Lung microvascular endothelial cell (primary cell): ENCODE data around the gene IBSP. TPM values are rescaled to one million over a fixed set of nuclear protein-coding genes. Genes with fewer than 3 reads are reported as not detected.
A peak's percentile ranks its signal among the peaks of the same experiment; 100 is the strongest.

Source experiments
- DNase-seq, 2 donors: peaks; one replicate each; pipeline versions ENCODE4 v3.0.0 to v3.0.0-alpha.2; 2010; ENCODE audit warnings: low read depth in 2 of 2
- total RNA-seq: library from RNA; depleted of rRNA; stranded (reverse); fragments of >200 nt; gene quantifications from 2 replicates; pipeline ENCODE4 v1.2.1, GENCODE V29; 2014

IBSP gene
- total RNA-seq, 1 donor from 2014 or later, result not detected

- peak in 1 of 2 donors; percentile 11 for DNase-seq
Observed at GRCh38 chr4:87838205-87838604, 38.9 kb downstream of the IBSP start.

- DNase-seq, result peak; percentile 51 to 52
Observed at GRCh38 chr4:87838890-87839591, 39.7 kb downstream of the IBSP start.

- no peak for DNase-seq
Observed at GRCh38 chr4:87839592-87839946, 40.2 kb downstream of the IBSP start.

DNA sequence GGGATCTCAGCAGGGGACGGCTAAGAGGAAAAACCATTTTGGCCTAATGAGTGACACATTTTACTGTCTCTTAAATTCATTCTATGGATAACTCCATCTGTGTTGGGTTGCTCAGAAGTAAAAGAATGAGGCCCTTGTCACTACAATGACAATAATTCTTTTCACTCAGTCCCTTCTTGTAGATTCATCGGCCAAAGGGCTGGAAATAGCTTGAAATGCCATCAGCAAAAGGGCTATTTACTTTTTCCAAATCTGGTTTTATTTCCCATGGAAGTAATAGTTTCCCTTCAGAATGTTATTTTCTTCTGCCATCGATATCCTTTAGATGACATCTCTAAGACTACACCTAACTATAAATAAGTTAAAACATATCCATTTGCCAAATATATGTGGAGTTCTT lies 40.8 kb downstream of the IBSP start:
- no peak for DNase-seq

DNA sequence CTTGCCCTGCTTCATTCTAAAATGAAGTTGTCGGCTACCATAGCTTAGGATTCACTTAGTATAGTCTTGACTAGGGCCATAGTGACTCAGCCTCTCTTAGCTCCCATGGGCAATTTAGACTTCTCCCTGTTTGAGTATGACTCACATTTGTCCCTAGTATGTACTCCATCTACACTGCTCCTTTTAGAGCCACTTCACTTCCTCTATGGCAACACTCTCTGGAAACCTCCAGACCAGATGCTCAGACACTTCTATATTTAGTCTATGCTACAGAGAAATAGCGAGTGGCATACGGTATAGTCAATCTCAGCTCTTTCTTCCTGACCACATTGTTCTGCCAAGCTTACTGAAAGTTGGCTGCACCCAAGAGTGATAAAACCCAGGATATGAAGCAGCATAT lies 44.6 kb downstream of the IBSP start:
- DNase-seq, result peak in 1 of 2 donors; percentile 54

- no peak for DNase-seq
Observed at GRCh38 chr4:87844452-87844851, 45.1 kb downstream of the IBSP start.

- DNase-seq, result no peak
Observed at GRCh38 chr4:87846226-87846625, 46.9 kb downstream of the IBSP start.

- DNase-seq, result peak; percentile 65 to 69
Observed at GRCh38 chr4:87848622-87849351, 49.4 kb downstream of the IBSP start.

- DNase-seq, result no peak
Observed at GRCh38 chr4:87849612-87850011, 50.3 kb downstream of the IBSP start.

- DNase-seq, result no peak
Observed at GRCh38 chr4:87851332-87851731, 52.0 kb downstream of the IBSP start.

GRCh38 chr4:87851953-87852352 lies 52.6 kb downstream of the IBSP start:
- DNase-seq, result no peak

GRCh38 chr4:87853108-87853507 lies 53.8 kb downstream of the IBSP start:
- DNase-seq, result peak; percentile 63 to 66

DNA sequence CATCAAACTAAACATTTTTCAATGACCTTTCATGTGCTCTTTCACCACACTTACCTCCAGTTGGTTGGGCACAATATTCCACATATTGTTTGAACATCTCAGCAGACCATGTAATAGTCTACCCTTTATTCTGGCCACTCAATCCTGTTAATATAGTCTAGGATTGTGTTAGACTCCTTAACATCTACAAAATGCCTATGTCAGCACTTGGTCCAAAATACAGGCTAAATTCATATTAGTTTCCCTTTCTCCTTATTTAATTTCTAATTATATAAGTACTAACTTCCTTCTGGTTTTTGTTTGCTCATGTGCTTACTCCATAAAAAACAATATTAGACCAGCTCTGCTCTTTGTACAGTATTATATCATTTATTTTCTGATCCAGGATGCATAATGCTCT lies 54.5 kb downstream of the IBSP start:
- DNase-seq, result no peak

DNA sequence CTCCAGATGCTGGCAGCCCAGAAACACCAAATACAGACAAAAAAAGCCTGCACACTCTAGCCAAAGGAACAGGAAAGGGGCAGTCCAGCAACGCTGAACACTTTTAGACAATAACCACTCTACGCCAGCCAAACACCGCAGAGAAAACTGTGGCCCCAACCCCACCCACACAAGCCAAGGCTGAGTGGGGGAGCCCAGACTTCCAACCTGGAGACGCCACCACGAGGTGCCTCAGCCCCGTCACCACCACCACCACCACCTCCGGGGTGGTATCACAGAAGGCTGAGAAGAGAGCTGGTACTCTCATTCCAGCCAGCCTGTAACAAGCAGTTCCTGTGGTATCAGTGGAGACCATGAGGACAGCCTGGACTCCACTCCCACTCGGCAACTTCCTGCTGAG lies 56.2 kb downstream of the IBSP start:
- DNase-seq, result no peak

DNA sequence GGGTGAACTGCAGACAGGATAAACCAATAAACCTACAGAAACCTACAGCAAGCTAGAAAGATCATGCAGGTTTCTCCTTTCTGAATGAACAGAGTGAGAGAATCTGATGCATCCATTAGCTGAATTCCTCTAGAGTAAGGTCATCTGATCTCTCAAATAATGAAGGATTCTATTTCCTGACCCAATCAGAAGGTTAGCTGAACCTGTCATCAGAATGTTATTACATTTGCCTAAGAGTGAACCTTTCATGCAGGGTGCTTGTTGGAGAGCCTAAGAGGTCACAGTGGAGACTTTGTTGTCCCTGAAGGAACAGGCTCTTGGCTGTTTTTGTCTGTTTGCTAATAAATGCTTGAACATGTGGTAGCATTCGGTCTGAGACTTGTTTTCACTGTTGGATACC lies 57.5 kb downstream of the IBSP start:
- DNase-seq, result no peak

DNA sequence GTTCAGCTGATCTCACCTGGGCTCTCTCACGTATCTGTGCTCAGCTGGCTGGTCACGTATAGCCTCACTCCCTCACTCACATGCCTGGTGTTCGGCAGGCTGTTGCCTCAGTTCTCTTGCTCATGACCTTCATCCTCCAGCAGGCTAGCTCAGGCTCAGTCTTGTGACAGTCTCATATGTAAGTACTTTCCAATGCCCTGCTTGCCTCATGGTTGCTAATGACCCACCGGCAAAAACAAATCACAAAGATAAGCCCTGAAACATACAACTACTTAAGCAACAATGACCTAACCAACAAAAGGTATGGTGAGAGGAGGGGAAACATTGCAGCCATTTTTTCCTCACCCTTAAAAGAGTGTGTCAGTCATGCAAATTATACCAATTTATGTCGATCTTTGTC lies 58.4 kb downstream of the IBSP start:
- DNase-seq, result no peak

Other genes with a start within 250 kb of the IBSP start
- gene DSPP, start 191.0 kb upstream of the IBSP start, total RNA-seq, result not detected in 2 replicates
- not detected in 2 replicates for gene DMP1, start 149.3 kb upstream of the IBSP start, total RNA-seq
- gene MEPE, start 33.4 kb downstream of the IBSP start, total RNA-seq, result not detected in 2 replicates
- gene SPP1, start 176.2 kb downstream of the IBSP start, total RNA-seq, result not detected in 2 replicates
- 14.9 and 22.7 TPM in 2 replicates for gene PKD2, start 208.1 kb downstream of the IBSP start, total RNA-seq